BLaER1 treated with 17β-estradiol and CSF1 and Interleukin-3, amounts not matched to agents 10 nM and 100 nM (cell line): Measurements from ENCODE around the gene ZKSCAN8.

Source experiments
- H3K27ac ChIP-seq, 11 experiments: shearing (Covaris generic); formaldehyde crosslinking; 2 replicates each; pipeline ENCODE4 v1.8.1; 2022
- H3K27me3 ChIP-seq, 11 experiments: shearing (Covaris generic); formaldehyde crosslinking; 2 replicates each; pipeline ENCODE4 v1.8.1; 2022
- H3K36me3 ChIP-seq, 11 experiments: shearing (Covaris generic); formaldehyde crosslinking; 2 replicates each; pipeline ENCODE4 v1.8.1; 2022
- H3K4me1 ChIP-seq, 10 experiments: shearing (Covaris generic); formaldehyde crosslinking; 2 replicates each; pipeline ENCODE4 v1.8.1; 2022
- H3K4me2 ChIP-seq, 11 experiments: shearing (Covaris generic); formaldehyde crosslinking; 2 replicates each; pipeline ENCODE4 v1.8.1; 2022
- H3K4me3 ChIP-seq, 10 experiments: shearing (Covaris generic); formaldehyde crosslinking; 2 replicates each; pipeline ENCODE4 v1.8.1; 2022
- H3K9ac ChIP-seq, 11 experiments: shearing (Covaris generic); formaldehyde crosslinking; 2 replicates each; pipeline ENCODE4 v1.8.1; 2022
- H3K9me3 ChIP-seq, 11 experiments: shearing (Covaris generic); formaldehyde crosslinking; replicated peaks in 1 of 11; 2 replicates each; pipeline ENCODE4 v1.8.1; 2022
- H4K20me1 ChIP-seq, 11 experiments: shearing (Covaris generic); formaldehyde crosslinking; 2 replicates each; pipeline ENCODE4 v1.8.1; 2022
- Cebpa-rat ChIP-seq, 11 experiments: shearing (Covaris generic); IDR thresholded peaks; 2 replicates each; pipeline ENCODE4 v1.8.1; 2022

The ZKSCAN8 gene

GRCh38 chr6:28206527-28206926, 64.8 kb downstream of the ZKSCAN8 start:
- Histone ChIP-seq H3K27ac (no peak overlapping the region), H3K27me3 (peaks cover 25 to 42% (median 30%) of the 10 kb centered on the region in 11 experiments), H3K9ac (no peak overlapping the region), H3K36me3 (no peaks in the 10 kb centered on the region; a peak in 1 of 22 replicates), H4K20me1 (no peaks in the 10 kb centered on the region), H3K4me2 (no peak overlapping the region), H3K9me3 (peaks cover 26 to 61% (median 37%) of the 10 kb centered on the region in 11 experiments), H3K4me1 (peaks cover 0 to 21% (median 10%) of the 10 kb centered on the region in 10 experiments; a peak in 16 of 20 replicates), H3K4me3 (no peak overlapping the region)
- TF ChIP-seq Cebpa-rat (IDR thresholded peaks at IDR 0.05), result no peak

DNA sequence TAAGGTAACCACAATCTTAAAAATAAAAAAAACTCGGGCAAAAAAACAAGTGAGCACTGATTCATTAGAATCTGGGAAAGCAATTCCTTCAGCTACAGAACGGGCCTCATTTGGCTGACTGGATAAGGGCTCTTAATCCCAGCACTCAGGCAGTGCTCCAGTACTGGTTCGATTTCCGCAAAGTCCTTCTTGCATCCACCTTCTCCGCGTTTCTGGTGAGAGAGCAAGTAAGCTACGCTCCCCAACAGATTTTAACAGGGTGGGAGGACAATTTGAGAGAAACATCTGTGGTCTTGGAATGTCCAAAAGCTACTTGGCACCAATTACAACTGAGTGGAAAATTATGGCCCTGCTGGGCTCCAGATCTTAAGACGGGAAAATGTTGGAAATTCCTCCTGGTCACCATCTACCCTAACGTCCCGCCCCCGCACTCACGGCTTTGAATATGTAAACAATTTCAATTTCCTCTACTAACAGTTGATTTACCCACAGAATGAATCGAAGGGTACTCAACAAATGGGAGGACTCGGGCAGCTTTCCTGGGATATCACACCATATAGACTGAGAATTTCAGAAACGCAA, 65.3 kb downstream of the ZKSCAN8 start:
- Histone ChIP-seq H3K4me1 (peaks cover 0 to 17% (median 8%) of the 10 kb centered on the region in 10 experiments; a peak in 16 of 20 replicates), H3K9me3 (peaks cover 31 to 61% (median 38%) of the 10 kb centered on the region in 11 experiments), H3K4me3 (no peak overlapping the region), H4K20me1 (no peaks in the 10 kb centered on the region), H3K36me3 (no peaks in the 10 kb centered on the region; a peak in 1 of 22 replicates), H3K9ac (no peak overlapping the region), H3K27ac (no peak overlapping the region), H3K4me2 (no peak overlapping the region), H3K27me3 (peaks cover 30 to 47% (median 35%) of the 10 kb centered on the region in 11 experiments)
- TF ChIP-seq Cebpa-rat (IDR thresholded peaks at IDR 0.05), result no peak

DNA sequence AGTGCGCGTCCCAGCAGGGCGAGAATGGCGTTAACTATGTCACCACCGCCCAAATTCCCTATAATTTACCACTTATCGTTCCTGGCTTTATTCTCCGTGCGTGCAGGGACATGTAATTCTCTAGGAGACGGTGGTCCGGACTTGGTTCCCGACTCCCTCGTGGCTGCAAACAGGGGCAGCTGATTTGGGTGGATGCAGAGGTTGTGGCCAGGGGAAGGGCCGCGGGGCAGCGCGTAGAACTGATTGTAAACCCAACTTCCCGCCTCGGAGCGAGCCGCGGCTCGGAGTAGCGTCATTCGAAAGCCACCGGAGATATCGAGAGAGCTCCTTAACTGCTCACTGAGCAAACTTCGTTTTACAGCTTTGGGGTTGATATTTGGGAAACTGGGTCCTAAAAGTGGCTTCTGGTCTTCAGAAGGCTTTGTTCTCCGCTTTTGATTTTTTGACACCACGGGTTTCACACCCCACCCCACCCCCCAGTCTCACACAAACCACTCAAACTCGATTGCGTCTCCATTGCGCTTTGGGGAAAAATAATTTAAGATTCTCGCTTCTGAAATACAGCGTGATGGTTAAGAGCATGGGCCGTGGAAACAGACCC, 65.9 kb downstream of the ZKSCAN8 start:
- Histone ChIP-seq H3K9me3 (peaks cover 35 to 61% (median 44%) of the 10 kb centered on the region in 11 experiments), H4K20me1 (no peaks in the 10 kb centered on the region), H3K36me3 (no peaks in the 10 kb centered on the region; a peak in 1 of 22 replicates), H3K4me2 (no peak overlapping the region), H3K27ac (no peak overlapping the region), H3K27me3 (peaks cover 36 to 53% (median 41%) of the 10 kb centered on the region in 11 experiments), H3K4me1 (peaks cover 0 to 16% (median 3%) of the 10 kb centered on the region in 10 experiments; a peak in 16 of 20 replicates), H3K4me3 (no peak overlapping the region), H3K9ac (no peak overlapping the region)
- no peak for TF ChIP-seq Cebpa-rat (IDR thresholded peaks at IDR 0.05)

DNA sequence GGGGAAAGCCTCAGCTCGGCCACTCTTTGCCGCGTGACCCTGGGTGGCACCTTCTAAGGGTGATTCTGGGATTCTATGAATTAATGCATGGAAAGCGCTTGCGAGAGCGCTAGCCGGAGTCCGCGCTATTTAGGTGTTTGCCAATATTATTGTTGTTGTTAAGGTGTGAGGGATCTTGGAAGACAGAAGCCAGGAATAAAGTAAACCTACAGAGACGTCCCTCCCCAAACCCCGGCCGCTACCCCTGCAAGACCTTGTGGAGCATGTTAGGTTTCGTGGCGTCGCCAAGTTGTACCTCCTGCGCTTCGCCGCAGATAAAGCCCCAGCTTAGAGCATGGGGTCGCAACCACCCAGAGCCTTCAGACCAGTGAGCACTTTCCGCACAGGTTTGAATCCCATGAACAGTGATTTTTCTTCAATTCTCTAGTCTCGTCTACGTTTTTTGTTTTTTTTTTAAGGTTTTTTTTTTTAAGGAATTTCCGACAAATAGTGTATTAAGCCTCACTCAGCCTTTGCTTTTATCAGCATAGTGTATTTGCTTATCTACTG, 66.5 kb downstream of the ZKSCAN8 start:
- H3K27ac ChIP-seq, result no peak overlapping the region
- H3K9me3 ChIP-seq, result peaks cover 31 to 58% (median 45%) of the 10 kb centered on the region in 11 experiments
- no peak overlapping the region for H3K4me2 ChIP-seq
- peaks cover 0 to 15% (median 3%) of the 10 kb centered on the region in 10 experiments; a peak in 5 of 20 replicates for H3K4me1 ChIP-seq
- H3K9ac ChIP-seq, result no peak overlapping the region
- TF ChIP-seq Cebpa-rat (IDR thresholded peaks at IDR 0.05), result no peak
- no peak overlapping the region for H3K4me3 ChIP-seq
- H3K27me3 ChIP-seq, result peaks cover 41 to 59% (median 47%) of the 10 kb centered on the region in 11 experiments
- H3K36me3 ChIP-seq, result no peaks in the 10 kb centered on the region; a peak in 1 of 22 replicates
- no peaks in the 10 kb centered on the region for H4K20me1 ChIP-seq
